Measurements from ENCODE around the gene UBL3. TPM values are rescaled to one million over a fixed set of nuclear protein-coding genes. Genes with fewer than 3 reads are reported as not detected.

UBL3 gene
- total RNA-seq, 1 experiment from 2014 or later = 10.7 TPM

DNA sequence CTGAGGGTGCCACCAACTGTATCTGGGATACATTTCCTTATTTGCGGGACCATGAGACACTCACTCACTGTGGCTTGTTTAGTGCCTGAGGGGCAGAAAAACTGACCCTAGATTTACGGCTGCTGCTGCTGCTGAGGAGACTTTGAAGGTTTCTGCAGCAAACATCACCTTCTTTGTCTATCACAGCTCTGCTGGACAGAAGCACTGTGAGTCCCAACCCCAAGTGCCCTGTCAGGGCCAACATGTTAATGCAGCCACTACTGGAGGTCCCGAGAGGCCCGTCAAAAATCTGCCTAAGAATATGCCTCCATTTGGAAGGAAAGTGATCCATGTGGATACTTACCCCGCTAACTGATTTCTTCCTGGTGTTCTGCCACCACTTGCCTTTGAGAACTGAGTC is 37.3 kb upstream of the UBL3 start:
- Histone ChIP-seq H3K4me3 (replicated peaks in 1 of 2; ENCODE audit: low read depth in 1 of 2, low read length in 2 of 2) (no peak overlapping the region), H3K9me3 (ENCODE audit: control insufficient read depth in 1 of 2, insufficient read depth in 1 of 2, low read depth in 1 of 2, low read length in 2 of 2) (no peaks in the 10 kb centered on the region), H3K4me2 (ENCODE audit: low read length) (no peak overlapping the region), H3K27ac (ENCODE audit: low read depth, low read length) (no peak overlapping the region), H3K79me2 (ENCODE audit: insufficient read depth, low read length) (no peaks in the 10 kb centered on the region), H2AFZ (ENCODE audit: low read depth, low read length, poor library complexity, severe bottlenecking) (no peak overlapping the region), H3K27me3 (ENCODE audit: insufficient read depth, low read length) (no peaks in the 10 kb centered on the region), H3K4me1 (ENCODE audit: control insufficient read depth in 1 of 2, insufficient read depth in 2 of 2, low read length in 2 of 2) (no peaks in the 10 kb centered on the region), H4K20me1 (ENCODE audit: insufficient read depth) (no peaks in the 10 kb centered on the region), H3K9ac (ENCODE audit: low read length) (no peak overlapping the region), H3K36me3 (ENCODE audit: control insufficient read depth in 1 of 2, insufficient read depth in 2 of 2, low read length in 2 of 2) (no peaks in the 10 kb centered on the region), H3K9me2 (ENCODE audit: insufficient read depth) (no peaks in the 10 kb centered on the region)
- DNase-seq (ENCODE audit: low read depth, low spot score) (no peak), ATAC-seq (no peak)
- ChIA-PET CTCF (no interaction called here), POLR2A (no interaction called here), RAD21 (ENCODE audit: low non-redundant PET in 1 of 2, low total read pairs in 2 of 2, uncharacterized antibody in 2 of 2, unreplicated experiment in 2 of 2) (no interaction called here)
- BruUV-seq (replicated peaks) = no TSS peak
- TF ChIP-seq RAD21 (IDR thresholded peaks at IDR 0.05; ENCODE audit: low read depth) (no peak), JUND (IDR thresholded peaks at IDR 0.05) (no peak), SP1 (IDR thresholded peaks at IDR 0.05; ENCODE audit: low read depth) (no peak), CEBPB (IDR thresholded peaks at IDR 0.05; ENCODE audit: low read depth) (no peak)
- intact Hi-C loops (cut with micrococcal nuclease) = no loop called here

DNA sequence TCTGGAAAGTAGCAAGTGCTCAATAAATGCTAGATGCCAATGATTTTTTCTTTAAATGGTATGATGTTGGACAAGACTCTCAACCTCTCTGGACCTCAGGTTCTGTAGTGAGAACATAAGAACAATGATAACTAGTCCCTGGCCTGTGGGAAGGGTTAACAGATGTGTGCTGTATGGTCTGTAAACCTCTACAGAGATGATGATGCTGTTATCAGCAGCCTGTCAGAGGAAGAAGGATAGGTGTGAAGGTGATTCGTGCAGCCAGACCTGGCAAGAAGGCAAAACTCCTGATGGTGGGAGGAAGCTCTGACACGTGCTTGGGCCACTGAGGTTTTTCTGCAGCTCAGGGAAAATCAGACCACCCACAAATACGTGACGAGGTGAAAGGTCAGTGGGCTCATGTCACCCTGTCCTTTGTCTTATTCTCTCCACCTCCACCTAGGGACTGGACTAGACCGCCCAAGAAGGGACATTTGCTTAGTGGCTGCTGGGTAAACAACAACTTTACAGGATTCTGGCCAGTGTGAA is 36.7 kb upstream of the UBL3 start:
- no peak overlapping the region for H3K4me3 ChIP-seq (replicated peaks in 1 of 2; ENCODE audit: low read depth in 1 of 2, low read length in 2 of 2)
- TF ChIP-seq CBX3 (IDR thresholded peaks at IDR 0.05; ENCODE audit: low read depth) (no peak), EGR1 (IDR thresholded peaks at IDR 0.05; ENCODE audit: low read depth) (no peak), EZH2phosphoT487 (IDR thresholded peaks at IDR 0.05; ENCODE audit: borderline replicate concordance) (no peak), RAD21 (IDR thresholded peaks at IDR 0.05; ENCODE audit: low read depth) (no peak), TCF7L2 (IDR thresholded peaks at IDR 0.05; ENCODE audit: borderline replicate concordance, extremely low read depth, insufficient read depth, insufficient read length) (no peak)
- intact Hi-C loops (cut with micrococcal nuclease) = no loop called here
- no peaks in the 10 kb centered on the region for H3K9me2 ChIP-seq (ENCODE audit: insufficient read depth)
- ATAC-seq (no peak), DNase-seq (ENCODE audit: low read depth, low spot score) (no peak)
- no peaks in the 10 kb centered on the region for H3K9me3 ChIP-seq (ENCODE audit: control insufficient read depth in 1 of 2, insufficient read depth in 1 of 2, low read depth in 1 of 2, low read length in 2 of 2)
- BruUV-seq (replicated peaks) = no TSS peak
- no peaks in the 10 kb centered on the region for H3K36me3 ChIP-seq (ENCODE audit: control insufficient read depth in 1 of 2, insufficient read depth in 2 of 2, low read length in 2 of 2)
- no peak overlapping the region for H3K4me2 ChIP-seq (ENCODE audit: low read length)
- H3K27me3 ChIP-seq (ENCODE audit: insufficient read depth, low read length) = no peaks in the 10 kb centered on the region
- ChIA-PET CTCF (no interaction called here), RAD21 (ENCODE audit: low non-redundant PET in 1 of 2, low total read pairs in 2 of 2, uncharacterized antibody in 2 of 2, unreplicated experiment in 2 of 2) (no interaction called here), POLR2A (no interaction called here)
- H4K20me1 ChIP-seq (ENCODE audit: insufficient read depth) = no peaks in the 10 kb centered on the region
- H3K4me1 ChIP-seq (ENCODE audit: control insufficient read depth in 1 of 2, insufficient read depth in 2 of 2, low read length in 2 of 2) = no peaks in the 10 kb centered on the region
- no peak overlapping the region for H2AFZ ChIP-seq (ENCODE audit: low read depth, low read length, poor library complexity, severe bottlenecking)
- H3K9ac ChIP-seq (ENCODE audit: low read length) = no peak overlapping the region
- H3K27ac ChIP-seq (ENCODE audit: low read depth, low read length) = no peak overlapping the region
- H3K79me2 ChIP-seq (ENCODE audit: insufficient read depth, low read length) = no peaks in the 10 kb centered on the region
